ENCODE data around the gene PCNX2. TPM values are rescaled to one million over a fixed set of nuclear protein-coding genes. Genes with fewer than 3 reads are reported as not detected.

PCNX2 gene
- polyA plus RNA-seq, 1 donor (not counting 4 experiments of a cell fraction or from before 2014, with no cell fraction given) = 18.0 TPM

- Histone ChIP-seq H3K9ac (ENCODE audit: control insufficient read depth, extremely low read depth, insufficient read depth, low read length) (no peak overlapping the region), H3K4me1 (ENCODE audit: control insufficient read depth, extremely low read depth, insufficient read depth, low read length) (peaks cover 5% of the 10 kb centered on the region), H3K4me2 (ENCODE audit: control insufficient read depth, extremely low read depth, insufficient read depth, low read depth, low read length) (no peak overlapping the region), H3K4me3 (ENCODE audit: control insufficient read depth in 2 of 3, extremely low read depth in 1 of 3, insufficient read depth in 2 of 3, low read depth in 1 of 3, low read length in 3 of 3) (no peak overlapping the region), H3K27me3 (ENCODE audit: control insufficient read depth, extremely low read depth, insufficient read depth, low read length) (no peaks in the 10 kb centered on the region), H3K27ac (ENCODE audit: control insufficient read depth, insufficient read depth, low read length) (no peak overlapping the region), H4K20me1 (ENCODE audit: control insufficient read depth, extremely low read depth, insufficient read depth, low read length) (no peaks in the 10 kb centered on the region), H3K79me2 (ENCODE audit: control insufficient read depth, insufficient read depth, low read length) (no peaks in the 10 kb centered on the region), H3K9me3 (ENCODE audit: control insufficient read depth, low read depth, low read length) (peaks cover 6% of the 10 kb centered on the region), H2AFZ (ENCODE audit: control insufficient read depth, low read length) (no peak overlapping the region), H3K9me1 (ENCODE audit: control insufficient read depth, extremely low read depth, insufficient read depth, low read length) (no peaks in the 10 kb centered on the region), H3K36me3 (ENCODE audit: control insufficient read depth in 2 of 2, extremely low read depth in 1 of 2, insufficient read depth in 2 of 2, low read length in 2 of 2) (peaks cover 8 to 10% of the 10 kb centered on the region in 2 experiments)
- DNase-seq (ENCODE audit: low read depth, low spot score) (no peak), FAIRE-seq (no peak)
- dilution Hi-C loops (cut with MboI; ENCODE audit: extremely low pct_ligation_motif_present, low sequenced_read_pairs) = no loop called here
- no peak for TF ChIP-seq CTCF (optimal IDR thresholded peaks at IDR 0.05 in 1 of 3, IDR thresholded peaks at IDR 0.05 in 1 of 3, conservative IDR thresholded peaks at IDR 0.05 in 1 of 3; ENCODE audit: extremely low read depth in 1 of 3, insufficient read depth in 2 of 3, low read length in 3 of 3)
- no peak for TF ChIP-seq EZH2 (IDR thresholded peaks at IDR 0.05; ENCODE audit: low read length)
Measured at GRCh38 chr1:232969799-232970198, 325.7 kb downstream of the PCNX2 start.

GRCh38 chr1:232968965-232969364, 326.6 kb downstream of the PCNX2 start:
- H3K36me3 ChIP-seq (ENCODE audit: control insufficient read depth in 2 of 2, extremely low read depth in 1 of 2, insufficient read depth in 2 of 2, low read length in 2 of 2) = peaks cover 8 to 10% of the 10 kb centered on the region in 2 experiments
- DNase-seq (ENCODE audit: low read depth, low spot score) = no peak
- no peak overlapping the region for H3K4me2 ChIP-seq (ENCODE audit: control insufficient read depth, extremely low read depth, insufficient read depth, low read depth, low read length)
- H2AFZ ChIP-seq (ENCODE audit: control insufficient read depth, low read length) = no peak overlapping the region
- no peak overlapping the region for H3K4me3 ChIP-seq (ENCODE audit: control insufficient read depth in 2 of 3, extremely low read depth in 1 of 3, insufficient read depth in 2 of 3, low read depth in 1 of 3, low read length in 3 of 3)
- FAIRE-seq = no peak
- dilution Hi-C loops (cut with MboI; ENCODE audit: extremely low pct_ligation_motif_present, low sequenced_read_pairs) = no loop called here
- H3K9me1 ChIP-seq (ENCODE audit: control insufficient read depth, extremely low read depth, insufficient read depth, low read length) = no peaks in the 10 kb centered on the region
- peaks cover 6% of the 10 kb centered on the region for H3K9me3 ChIP-seq (ENCODE audit: control insufficient read depth, low read depth, low read length)
- TF ChIP-seq EZH2 (IDR thresholded peaks at IDR 0.05; ENCODE audit: low read length) = no peak
- TF ChIP-seq CTCF (optimal IDR thresholded peaks at IDR 0.05 in 1 of 3, IDR thresholded peaks at IDR 0.05 in 1 of 3, conservative IDR thresholded peaks at IDR 0.05 in 1 of 3; ENCODE audit: extremely low read depth in 1 of 3, insufficient read depth in 2 of 3, low read length in 3 of 3) = no peak
- peaks cover 5% of the 10 kb centered on the region for H3K4me1 ChIP-seq (ENCODE audit: control insufficient read depth, extremely low read depth, insufficient read depth, low read length)
- no peaks in the 10 kb centered on the region for H3K79me2 ChIP-seq (ENCODE audit: control insufficient read depth, insufficient read depth, low read length)
- no peaks in the 10 kb centered on the region for H4K20me1 ChIP-seq (ENCODE audit: control insufficient read depth, extremely low read depth, insufficient read depth, low read length)
- H3K27ac ChIP-seq (ENCODE audit: control insufficient read depth, insufficient read depth, low read length) = no peak overlapping the region
- no peaks in the 10 kb centered on the region for H3K27me3 ChIP-seq (ENCODE audit: control insufficient read depth, extremely low read depth, insufficient read depth, low read length)
- H3K9ac ChIP-seq (ENCODE audit: control insufficient read depth, extremely low read depth, insufficient read depth, low read length) = no peak overlapping the region
